Measurements from ENCODE around the gene CBY1.

GRCh38 chr22:38704654-38705234, 48.3 kb downstream of the CBY1 start:
- TF ChIP-seq CTCF (IDR thresholded peaks at IDR 0.05; ENCODE audit: low read length) (no peak), EZH2 (optimal IDR thresholded peaks at IDR 0.05; ENCODE audit: low read depth, low read length) (no peak)

All from MM.1S (cell line).